ENCODE results near the gene HOXC6. TPM values are rescaled to one million over a fixed set of nuclear protein-coding genes. Genes with fewer than 3 reads are reported as not detected.

Gene HOXC6
- polyA plus RNA-seq, 3 donors, result not detected

DNA sequence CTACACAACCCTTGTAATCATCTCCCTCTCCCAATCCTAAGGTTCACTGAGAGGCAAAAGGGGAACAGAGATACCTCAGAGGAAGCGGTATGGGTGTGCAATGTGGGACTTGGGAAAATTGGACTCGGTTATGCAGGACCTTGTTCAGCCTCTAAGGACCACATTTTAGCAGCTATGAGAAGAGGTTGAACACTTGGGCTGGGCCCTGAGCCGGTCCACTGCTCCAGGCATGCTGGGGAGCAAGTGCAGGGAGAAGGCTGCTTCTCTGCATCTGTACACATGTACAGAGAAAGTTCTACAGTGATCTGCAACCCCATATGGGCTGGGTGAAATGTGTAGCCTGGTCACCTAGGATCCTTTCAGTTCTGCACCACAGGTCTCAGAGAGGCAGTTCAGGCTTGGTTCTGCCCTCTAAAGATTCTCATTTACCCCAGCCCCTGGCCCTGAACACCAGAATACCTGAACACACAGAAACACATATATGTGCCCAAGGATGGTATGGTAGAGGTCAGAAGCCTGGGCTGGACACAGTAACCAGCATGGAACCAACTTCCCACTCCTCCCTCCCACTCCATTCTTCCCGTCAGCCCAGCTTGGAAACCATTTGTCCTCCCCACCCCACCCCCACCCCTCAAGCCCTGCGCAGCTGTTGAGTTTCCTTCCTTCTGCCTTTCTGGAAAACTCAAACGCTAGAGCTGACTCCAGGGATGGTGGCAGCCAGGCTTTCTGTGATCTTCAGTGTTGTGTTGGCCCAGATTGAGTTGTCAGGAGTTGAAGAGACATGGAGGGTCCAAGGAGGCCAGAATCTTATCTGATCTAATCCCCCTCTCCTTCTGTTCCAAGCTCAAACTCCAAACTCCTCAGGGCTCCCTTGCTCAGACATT, 15.0 kb downstream of the HOXC6 start:
- H3K27me3 ChIP-seq (ENCODE audit: control insufficient read depth in 2 of 2, insufficient read depth in 2 of 2, low read length in 2 of 2), result peaks cover 88 to 98% of the 10 kb centered on the region in 2 donors
- peaks cover 0 to 32% (median 5%) of the 10 kb centered on the region in 7 donors for H3K9me3 Mint-ChIP-seq
- intact Hi-C loops (cut with micrococcal nuclease), result no loop called here
- no peak overlapping the region for H2AFZ ChIP-seq (ENCODE audit: insufficient read depth, low read depth, low read length, poor library complexity, severe bottlenecking)
- no peaks in the 10 kb centered on the region for H4K20me1 ChIP-seq (ENCODE audit: insufficient read depth, low read length)
- TF ChIP-seq, protein P1, sequence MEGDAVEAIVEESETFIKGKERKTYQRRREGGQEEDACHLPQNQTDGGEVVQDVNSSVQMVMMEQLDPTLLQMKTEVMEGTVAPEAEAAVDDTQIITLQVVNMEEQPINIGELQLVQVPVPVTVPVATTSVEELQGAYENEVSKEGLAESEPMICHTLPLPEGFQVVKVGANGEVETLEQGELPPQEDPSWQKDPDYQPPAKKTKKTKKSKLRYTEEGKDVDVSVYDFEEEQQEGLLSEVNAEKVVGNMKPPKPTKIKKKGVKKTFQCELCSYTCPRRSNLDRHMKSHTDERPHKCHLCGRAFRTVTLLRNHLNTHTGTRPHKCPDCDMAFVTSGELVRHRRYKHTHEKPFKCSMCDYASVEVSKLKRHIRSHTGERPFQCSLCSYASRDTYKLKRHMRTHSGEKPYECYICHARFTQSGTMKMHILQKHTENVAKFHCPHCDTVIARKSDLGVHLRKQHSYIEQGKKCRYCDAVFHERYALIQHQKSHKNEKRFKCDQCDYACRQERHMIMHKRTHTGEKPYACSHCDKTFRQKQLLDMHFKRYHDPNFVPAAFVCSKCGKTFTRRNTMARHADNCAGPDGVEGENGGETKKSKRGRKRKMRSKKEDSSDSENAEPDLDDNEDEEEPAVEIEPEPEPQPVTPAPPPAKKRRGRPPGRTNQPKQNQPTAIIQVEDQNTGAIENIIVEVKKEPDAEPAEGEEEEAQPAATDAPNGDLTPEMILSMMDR (IDR thresholded peaks at IDR 0.05), result no peak
- H3K4me2 ChIP-seq (replicated peaks; ENCODE audit: extremely low read depth, low read length, poor library complexity, severe bottlenecking), result no peak overlapping the region
- no peak overlapping the region for H3K27ac Mint-ChIP-seq
- peaks cover 3 to 37% of the 10 kb centered on the region in 2 donors for H3K9me3 ChIP-seq (replicated peaks in 1 of 2; ENCODE audit: control insufficient read depth in 1 of 2, insufficient read depth in 1 of 2, low read length in 2 of 2)
- H3K36me3 ChIP-seq (replicated peaks in 1 of 2; ENCODE audit: control insufficient read depth in 1 of 2, insufficient read depth in 2 of 2, low read length in 2 of 2), result no peaks in the 10 kb centered on the region
- DNase-seq, result no peak
- no peak overlapping the region for H3K9ac ChIP-seq (ENCODE audit: insufficient read depth, low read length, poor library complexity, severe bottlenecking)
- H3K4me1 Mint-ChIP-seq, result peaks cover 2% of the 10 kb centered on the region
- H3K27ac ChIP-seq (ENCODE audit: low read depth in 1 of 2, low read length in 2 of 2), result no peak overlapping the region
- peaks cover 0 to 5% of the 10 kb centered on the region in 2 donors for H3K36me3 Mint-ChIP-seq
- H3K27me3 Mint-ChIP-seq (ENCODE audit: low read depth in 3 of 3), result peaks cover 95 to 98% (median 96%) of the 10 kb centered on the region in 3 donors
- H3K4me1 ChIP-seq (ENCODE audit: control insufficient read depth in 1 of 2, insufficient read depth in 2 of 2, low read length in 2 of 2), result no peaks in the 10 kb centered on the region
- WGBS (ENCODE audit: insufficient coverage), result 53% methylated on average over 2 of the region's 6 CpGs
- H3K4me3 ChIP-seq (replicated peaks in 1 of 3; ENCODE audit: low read depth in 2 of 3, low read length in 3 of 3), result no peak overlapping the region
- no peaks in the 10 kb centered on the region for H3K79me2 ChIP-seq (ENCODE audit: insufficient read depth, low read length)
- peak overlapping the region in 1 of 2 donors; percentile 61 for H3K4me3 Mint-ChIP-seq

DNA sequence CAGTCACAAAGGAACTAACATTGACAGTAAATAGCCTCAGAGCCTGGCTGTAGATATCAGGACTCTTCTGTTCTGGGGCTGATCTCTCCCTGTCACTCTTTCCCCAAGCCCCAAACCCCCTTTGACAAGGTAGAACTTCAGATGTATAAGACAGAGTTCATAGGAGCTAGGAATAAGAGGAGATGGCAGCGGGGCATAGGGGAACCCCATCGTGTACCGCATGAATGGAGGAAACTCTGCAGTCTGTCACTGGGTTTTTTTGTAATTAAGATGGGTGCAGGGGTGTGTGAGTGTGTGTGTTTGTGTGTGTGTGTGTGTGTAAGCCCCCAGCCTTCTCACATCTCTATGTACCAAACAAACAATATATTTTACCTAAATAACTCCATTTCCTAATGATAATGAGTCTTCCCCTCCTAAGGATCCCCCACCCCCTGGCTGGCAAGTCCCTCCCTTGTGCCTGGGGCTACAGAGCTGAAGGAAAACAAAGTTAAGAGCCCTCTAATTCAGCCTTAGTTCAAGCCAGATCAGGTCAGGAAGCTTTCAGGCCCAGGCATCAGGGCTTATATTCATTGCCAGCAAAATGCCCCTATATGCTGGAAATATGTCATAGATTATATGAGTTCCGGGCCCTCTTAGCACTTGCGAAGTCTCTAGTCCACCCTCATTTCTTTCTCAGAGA, 16.3 kb downstream of the HOXC6 start:
- H3K4me3 Mint-ChIP-seq, result peak overlapping the region in 1 of 2 donors; percentile 67
- Histone ChIP-seq H2AFZ (ENCODE audit: insufficient read depth, low read depth, low read length, poor library complexity, severe bottlenecking) (no peak overlapping the region), H3K27me3 (ENCODE audit: control insufficient read depth in 2 of 2, insufficient read depth in 2 of 2, low read length in 2 of 2) (peaks cover 91 to 98% of the 10 kb centered on the region in 2 donors), H3K9me3 (replicated peaks in 1 of 2; ENCODE audit: control insufficient read depth in 1 of 2, insufficient read depth in 1 of 2, low read length in 2 of 2) (peaks cover 3 to 30% of the 10 kb centered on the region in 2 donors), H3K36me3 (replicated peaks in 1 of 2; ENCODE audit: control insufficient read depth in 1 of 2, insufficient read depth in 2 of 2, low read length in 2 of 2) (no peaks in the 10 kb centered on the region), H3K27ac (ENCODE audit: low read depth in 1 of 2, low read length in 2 of 2) (no peak overlapping the region), H3K4me1 (ENCODE audit: control insufficient read depth in 1 of 2, insufficient read depth in 2 of 2, low read length in 2 of 2) (no peaks in the 10 kb centered on the region), H3K79me2 (ENCODE audit: insufficient read depth, low read length) (no peaks in the 10 kb centered on the region), H3K4me3 (replicated peaks in 1 of 3; ENCODE audit: low read depth in 2 of 3, low read length in 3 of 3) (no peak overlapping the region), H3K4me2 (replicated peaks; ENCODE audit: extremely low read depth, low read length, poor library complexity, severe bottlenecking) (no peak overlapping the region), H3K9ac (ENCODE audit: insufficient read depth, low read length, poor library complexity, severe bottlenecking) (no peak overlapping the region), H4K20me1 (ENCODE audit: insufficient read depth, low read length) (no peaks in the 10 kb centered on the region)
- DNase-seq, result no peak
- peaks cover 2% of the 10 kb centered on the region for H3K4me1 Mint-ChIP-seq
- H3K27me3 Mint-ChIP-seq (ENCODE audit: low read depth in 3 of 3), result peaks cover 96 to 98% (median 96%) of the 10 kb centered on the region in 3 donors
- H3K9me3 Mint-ChIP-seq, result peaks cover 0 to 29% (median 6%) of the 10 kb centered on the region in 7 donors
- intact Hi-C loops (cut with micrococcal nuclease), result no loop called here
- peaks cover 0 to 5% of the 10 kb centered on the region in 2 donors for H3K36me3 Mint-ChIP-seq
- peak overlapping the region in 2 of 7 donors; percentile 11 to 27 for H3K27ac Mint-ChIP-seq
- 21% methylated on average over 3 of the region's 5 CpGs for WGBS (ENCODE audit: insufficient coverage)
- TF ChIP-seq, protein P1 (IDR thresholded peaks at IDR 0.05), result no peak

Measured in CD14-positive monocyte (primary cell).